PC-3 (cell line): ENCODE results near the gene SAP30L. TPM values are rescaled to one million over a fixed set of nuclear protein-coding genes. Genes with fewer than 3 reads are reported as not detected.
A peak's percentile ranks its signal among the peaks of the same experiment; 100 is the strongest.

Experiments
- ATAC-seq: fragments of 200-7000 bp; cut with Tn5 transposase; 2 replicates; pipeline ENCODE4 v1.9.1; 2020; ENCODE audit warnings: mild to moderate bottlenecking, moderate library complexity
- BruUV-seq: library from RNA; stranded (reverse); fragments of 400-500 nt; replicated peaks from 2 replicates; lab custom pipeline; 2021; lab: Mats Ljungman, UMichigan
- CTCF ChIA-PET: fragments of 300-600 bp; sonication (Branson Sonifier 250); formaldehyde crosslinking; loops from one replicate; lab custom pipeline; 2022; ENCODE audit warnings: antibody characterized with exemption; lab: Charles Lee
- POLR2A ChIA-PET: fragments of 300-600 bp; sonication (Branson Sonifier 250); formaldehyde crosslinking; loops from one replicate; lab custom pipeline; 2022; ENCODE audit warnings: antibody characterized with exemption; ENCODE audit not compliant: unreplicated experiment; lab: Charles Lee
- DNase-seq: peaks from one replicate; pipeline ENCODE4 v3.0.0-alpha.2; 2015
- H2AFZ ChIP-seq: fragments of 300-600 bp; sonication (generic); 2 replicates; pipeline ENCODE4 v1.6.0; 2016; ENCODE audit warnings: antibody characterized with exemption, low read length
- H3F3A ChIP-seq: fragments of 300-600 bp; sonication (generic); one replicate; pipeline ENCODE4 v1.6.0; 2017; ENCODE audit warnings: antibody characterized with exemption, low read length, control low read depth, mild to moderate bottlenecking; ENCODE audit not compliant: unreplicated experiment
- H3K27ac ChIP-seq: fragments of 300-600 bp; sonication (generic); 2 replicates; pipeline ENCODE4 v1.5.1; 2016; ENCODE audit warnings: mild to moderate bottlenecking, low read length
- H3K27me3 ChIP-seq: fragments of 300-600 bp; sonication (generic); 2 replicates; pipeline ENCODE4 v1.6.1; 2016; ENCODE audit warnings: low read length, mixed read lengths
- H3K36me3 ChIP-seq: fragments of 300-600 bp; sonication (generic); 2 replicates; pipeline ENCODE4 v1.6.1; 2016; ENCODE audit warnings: low read depth, mixed run types, low read length, mixed read lengths
- H3K4me1 ChIP-seq: fragments of 300-600 bp; sonication (generic); 2 replicates; pipeline ENCODE4 v1.5.1; 2016; ENCODE audit warnings: low read length; ENCODE audit not compliant: insufficient read depth
- H3K4me2 ChIP-seq: fragments of 300-600 bp; sonication (generic); 2 replicates; pipeline ENCODE4 v1.6.0; 2016; ENCODE audit warnings: low read length
- H3K4me3 ChIP-seq: fragments of 300-600 bp; sonication (generic); 2 replicates; pipeline ENCODE4 v1.5.1; 2016; ENCODE audit warnings: mild to moderate bottlenecking, low read length, mixed read lengths
- H3K79me2 ChIP-seq: fragments of 300-600 bp; sonication (generic); 2 replicates; pipeline ENCODE4 v1.6.1; 2017; ENCODE audit warnings: low read length, mixed read lengths
- H3K9ac ChIP-seq: fragments of 300-600 bp; sonication (generic); 2 replicates; pipeline ENCODE4 v1.6.0; 2016; ENCODE audit warnings: mild to moderate bottlenecking, low read length
- H3K9me2 ChIP-seq: fragments of 300-600 bp; sonication (generic); replicated peaks from 2 replicates; pipeline ENCODE4 v1.6.1; 2016; ENCODE audit warnings: mixed run types, low read length, mixed read lengths
- H3K9me3 ChIP-seq: fragments of 300-600 bp; sonication (generic); 2 replicates; pipeline ENCODE4 v1.6.1; 2016; ENCODE audit warnings: low read length, mixed read lengths
- H4K20me1 ChIP-seq: fragments of 300-600 bp; sonication (generic); 2 replicates; pipeline ENCODE4 v1.6.1; 2016; ENCODE audit warnings: low read length, mixed read lengths
- CTCF ChIP-seq: fragments of 300-600 bp; sonication (generic); conservative IDR thresholded peaks from 2 replicates; pipeline ENCODE4 v1.5.1; 2017; ENCODE audit warnings: antibody characterized with exemption, low read depth, mild to moderate bottlenecking, low read length
- EZH2 ChIP-seq: fragments of 300-600 bp; sonication (generic); IDR thresholded peaks from one replicate; pipeline ENCODE4 v1.6.1; 2017; ENCODE audit warnings: antibody characterized with exemption, mild to moderate bottlenecking, low read length; ENCODE audit not compliant: unreplicated experiment
- EZH2phosphoT487 ChIP-seq: fragments of 300-600 bp; sonication (generic); IDR thresholded peaks from 2 replicates; pipeline ENCODE4 v1.6.1; 2018; ENCODE audit warnings: mild to moderate bottlenecking, antibody characterized with exemption, low read length, borderline replicate concordance
- intact Hi-C: fragments of 100-400 bp; cut with micrococcal nuclease; formaldehyde crosslinking; loops from 2 replicates; pipeline ENCODE4 v1.9.0; 2023
- total RNA-seq: library from RNA; depleted of rRNA; stranded (reverse); fragments of >200 nt; gene quantifications from 2 replicates; pipeline ENCODE4 v1.2.3, GENCODE V29; 2014

The SAP30L gene
- total RNA-seq, 1 experiment from 2014 or later, result 36.0 TPM

DNA sequence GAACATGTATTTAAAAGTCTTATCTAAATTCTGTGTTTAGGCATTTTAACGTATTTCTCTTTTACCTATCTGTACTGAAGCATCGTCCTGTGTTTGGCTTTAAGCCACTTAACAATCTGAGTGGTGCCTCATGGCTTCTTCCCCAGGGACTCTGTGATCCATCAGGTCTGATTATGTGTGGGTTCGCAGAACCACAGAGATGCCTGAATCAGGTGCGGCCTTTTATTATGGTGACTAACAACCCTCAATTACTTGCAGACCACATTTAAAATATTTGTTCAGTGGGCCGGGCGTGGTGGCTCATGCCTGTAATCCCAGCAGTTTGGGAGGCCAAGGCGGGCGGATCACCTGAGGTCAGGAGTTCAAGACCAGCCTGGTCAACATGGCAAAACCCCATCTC lies 39.6 kb upstream of the SAP30L start:
- ATAC-seq, result peak; percentile 83
- H3K4me2 ChIP-seq, result peak overlapping the region; percentile 88; the same call in 1 of the 2 replicates
- no TSS peak for BruUV-seq

DNA sequence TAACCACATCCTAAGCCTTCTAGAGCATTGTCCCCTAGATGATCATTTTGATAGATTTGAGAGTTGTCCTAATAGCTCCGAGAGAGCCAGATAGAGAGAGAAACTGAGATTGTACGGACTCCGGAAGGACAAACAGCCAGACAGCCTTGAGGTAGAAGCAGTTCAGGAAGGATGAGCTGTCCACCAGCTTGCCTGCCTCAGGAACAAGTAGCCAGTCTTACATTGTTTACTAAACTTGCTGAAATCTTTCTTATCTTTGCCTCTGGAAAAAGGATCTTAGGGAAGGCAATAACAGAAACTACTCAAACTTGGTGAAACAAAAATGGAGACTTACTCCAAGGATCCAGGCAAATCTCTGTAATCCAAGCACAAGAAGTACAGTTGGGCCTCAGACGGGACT lies 39.0 kb upstream of the SAP30L start:
- no peak overlapping the region for H3K4me2 ChIP-seq
- 0 out of 2 replicates have a peak overlapping the region, but pooled peaks have one; percentile 11 for H3K27ac ChIP-seq
- H3K79me2 ChIP-seq, result no peaks in the 10 kb centered on the region
- peaks cover 23% of the 10 kb centered on the region for H3K4me1 ChIP-seq
- intact Hi-C loops, result loop anchor here (1.0 to 10.0 kb wide), 5 partner anchors 39 to 335 kb away; no protein-coding TSS in a partner anchor
- H3K9me2 ChIP-seq, result no peaks in the 10 kb centered on the region
- no peaks in the 10 kb centered on the region for H3K9me3 ChIP-seq
- no peak for TF ChIP-seq EZH2phosphoT487
- no peak for TF ChIP-seq EZH2
- no peak for TF ChIP-seq CTCF
- H2AFZ ChIP-seq, result no peak overlapping the region
- H3K9ac ChIP-seq, result no peak overlapping the region
- POLR2A ChIA-PET, result no interaction called here
- CTCF ChIA-PET, result no interaction called here
- no peak overlapping the region for H3K4me3 ChIP-seq
- H3K27me3 ChIP-seq, result no peaks in the 10 kb centered on the region
- no peaks in the 10 kb centered on the region for H3F3A ChIP-seq
- H3K36me3 ChIP-seq, result no peaks in the 10 kb centered on the region; the same call in 1 of the 2 replicates
- no peak for ATAC-seq
- H4K20me1 ChIP-seq, result no peaks in the 10 kb centered on the region
- no peak for DNase-seq
- no TSS peak for BruUV-seq

More for the DNA sequence above, 39.6 kb upstream of the SAP30L start:
- Histone ChIP-seq H3K9ac (no peak overlapping the region), H2AFZ (no peak overlapping the region), H3K27me3 (no peaks in the 10 kb centered on the region), H3K79me2 (no peaks in the 10 kb centered on the region), H3K9me3 (no peaks in the 10 kb centered on the region), H3K27ac (peak overlapping the region; percentile 54), H3K4me3 (no peak overlapping the region), H3F3A (no peaks in the 10 kb centered on the region), H3K9me2 (no peaks in the 10 kb centered on the region), H3K4me1 (peaks cover 23% of the 10 kb centered on the region), H4K20me1 (no peaks in the 10 kb centered on the region), H3K36me3 (no peaks in the 10 kb centered on the region)
- intact Hi-C loops, result loop anchor here (1.0 to 10.0 kb wide), 5 partner anchors 38 to 334 kb away; no protein-coding TSS in a partner anchor
- ChIA-PET CTCF (interaction anchor here (0.6 to 1.6 kb wide), 4 partner anchors 98 to 227 kb away, joined by 3 to 11 read pairs (median 4); no protein-coding TSS in a partner anchor), POLR2A (no interaction called here)
- no peak for TF ChIP-seq EZH2
- no peak for TF ChIP-seq EZH2phosphoT487
- TF ChIP-seq CTCF, result no peak
- DNase-seq, result peak; percentile 92

GRCh38 chr5:154408811-154409210 lies 37.0 kb upstream of the SAP30L start:
- DNase-seq, result no peak
- ChIA-PET CTCF (no interaction called here), POLR2A (no interaction called here)
- H3K27ac ChIP-seq, result no peak overlapping the region
- no TSS peak for BruUV-seq
- ATAC-seq, result no peak
- H3K9me2 ChIP-seq, result no peaks in the 10 kb centered on the region
- H3K4me2 ChIP-seq, result no peak overlapping the region
- no peak overlapping the region for H3K9ac ChIP-seq
- H2AFZ ChIP-seq, result no peak overlapping the region
- no peaks in the 10 kb centered on the region for H3K27me3 ChIP-seq
- no peaks in the 10 kb centered on the region for H3F3A ChIP-seq
- intact Hi-C loops, result loop anchor here (10.0 kb wide), 1 partner anchor 74 kb away; no protein-coding TSS in a partner anchor
- no peak overlapping the region for H3K4me3 ChIP-seq
- peaks cover 23% of the 10 kb centered on the region for H3K4me1 ChIP-seq
- TF ChIP-seq CTCF (no peak), EZH2phosphoT487 (no peak), EZH2 (no peak)
- H3K9me3 ChIP-seq, result no peaks in the 10 kb centered on the region
- no peaks in the 10 kb centered on the region; the same call in 1 of the 2 replicates for H3K36me3 ChIP-seq
- no peaks in the 10 kb centered on the region for H4K20me1 ChIP-seq
- H3K79me2 ChIP-seq, result no peaks in the 10 kb centered on the region
